ENCODE results near the gene ZBTB20. TPM values are rescaled to one million over a fixed set of nuclear protein-coding genes. Genes with fewer than 3 reads are reported as not detected.
A peak's percentile ranks its signal among the peaks of the same experiment; 100 is the strongest.

The ZBTB20 gene
- total RNA-seq, 2 donors from 2014 or later = 111 to 189 TPM

- H3K4me3 ChIP-seq = no peak overlapping the region
- H3K9me3 ChIP-seq = no peaks in the 10 kb centered on the region
- H3K4me1 ChIP-seq (replicated peaks) = no peaks in the 10 kb centered on the region
- no peaks in the 10 kb centered on the region for H3K27me3 ChIP-seq (replicated peaks; ENCODE audit: insufficient read depth)
- intact Hi-C loops (cut with DNase I) = no loop called here
- TF ChIP-seq POLR2A (IDR thresholded peaks at IDR 0.05) (no peak), CTCF (IDR thresholded peaks at IDR 0.05) (no peak), POLR2AphosphoS5 (IDR thresholded peaks at IDR 0.05) (no peak)
- 60% methylated on average over 7 of the region's 7 CpGs for WGBS
- H3K27ac ChIP-seq = no peak overlapping the region
- no peaks in the 10 kb centered on the region for H3K36me3 ChIP-seq
- DNase-seq (ENCODE audit: low spot score) = no peak
Observed at GRCh38 chr3:114393367-114394072, 753.6 kb downstream of the ZBTB20 start.

GRCh38 chr3:114392831-114393230 lies 754.3 kb downstream of the ZBTB20 start:
- H3K4me3 ChIP-seq = no peak overlapping the region
- H3K27me3 ChIP-seq (replicated peaks; ENCODE audit: insufficient read depth) = no peaks in the 10 kb centered on the region
- TF ChIP-seq CTCF (IDR thresholded peaks at IDR 0.05) = no peak
- TF ChIP-seq POLR2A (IDR thresholded peaks at IDR 0.05) = no peak
- no peak for TF ChIP-seq POLR2AphosphoS5 (IDR thresholded peaks at IDR 0.05)
- 100% methylated on average over 2 of the region's 2 CpGs for whole genome bisulfite sequencing
- DNase-seq (ENCODE audit: low spot score) = no peak
- H3K27ac ChIP-seq = no peak overlapping the region
- intact Hi-C loops (cut with DNase I) = no loop called here
- H3K4me1 ChIP-seq (replicated peaks) = no peaks in the 10 kb centered on the region
- no peaks in the 10 kb centered on the region for H3K9me3 ChIP-seq
- H3K36me3 ChIP-seq = no peaks in the 10 kb centered on the region

DNA sequence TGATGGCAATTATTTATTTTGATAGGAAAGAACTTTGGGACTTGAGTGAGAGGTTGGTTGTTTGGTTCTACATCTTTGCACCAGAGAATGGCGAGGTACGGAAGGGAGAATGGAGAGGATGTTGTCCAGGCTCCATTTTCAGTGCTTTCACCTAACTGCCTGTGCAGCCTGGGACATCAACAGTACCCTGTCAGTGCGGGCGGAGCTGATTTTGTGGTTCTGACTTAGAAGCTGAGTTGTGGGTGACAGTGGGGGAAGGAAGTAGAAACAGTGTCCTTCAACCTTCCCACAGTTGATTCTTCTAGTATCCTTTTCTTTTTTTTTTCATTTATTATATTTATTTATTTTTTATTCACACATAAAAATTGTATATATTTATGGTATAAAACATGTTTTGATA lies 757.9 kb downstream of the ZBTB20 start:
- DNase-seq (ENCODE audit: low spot score) = no peak
- no peaks in the 10 kb centered on the region for H3K36me3 ChIP-seq
- H3K27me3 ChIP-seq (replicated peaks; ENCODE audit: insufficient read depth) = no peaks in the 10 kb centered on the region
- TF ChIP-seq CTCF (IDR thresholded peaks at IDR 0.05) = no peak
- no peak for TF ChIP-seq POLR2AphosphoS5 (IDR thresholded peaks at IDR 0.05)
- no peak for TF ChIP-seq POLR2A (IDR thresholded peaks at IDR 0.05)
- H3K4me1 ChIP-seq (replicated peaks) = no peaks in the 10 kb centered on the region
- 95% methylated on average over 4 of the region's 4 CpGs for WGBS
- intact Hi-C loops (cut with DNase I) = loop anchor here (10.0 kb wide), 3 partner anchors 56 to 706 kb away; no protein-coding TSS in a partner anchor
- no peak overlapping the region for H3K27ac ChIP-seq
- H3K4me3 ChIP-seq = no peak overlapping the region
- no peaks in the 10 kb centered on the region for H3K9me3 ChIP-seq

GRCh38 chr3:114384558-114384903 lies 762.6 kb downstream of the ZBTB20 start:
- 55% methylated on average over 4 of the region's 4 CpGs for WGBS

More at GRCh38 chr3:114384558-114384903, 762.6 kb downstream of the ZBTB20 start:
- H3K36me3 ChIP-seq = no peaks in the 10 kb centered on the region
- intact Hi-C loops (cut with DNase I) = loop anchor here (10.0 kb wide), 3 partner anchors 60 to 710 kb away; no protein-coding TSS in a partner anchor
- no peak for TF ChIP-seq POLR2A (IDR thresholded peaks at IDR 0.05)
- TF ChIP-seq POLR2AphosphoS5 (IDR thresholded peaks at IDR 0.05) = no peak
- TF ChIP-seq CTCF (IDR thresholded peaks at IDR 0.05) = no peak
- peak overlapping the region; percentile 25 for H3K4me3 ChIP-seq
- DNase-seq (ENCODE audit: low spot score) = no peak
- no peaks in the 10 kb centered on the region for H3K27me3 ChIP-seq (replicated peaks; ENCODE audit: insufficient read depth)
- H3K27ac ChIP-seq = peak overlapping the region; percentile 72 to 78
- no peaks in the 10 kb centered on the region for H3K4me1 ChIP-seq (replicated peaks)
- no peaks in the 10 kb centered on the region for H3K9me3 ChIP-seq
